ENCODE data around the gene SHMT2. TPM values are rescaled to one million over a fixed set of nuclear protein-coding genes. Genes with fewer than 3 reads are reported as not detected.

Gene SHMT2
- total and polyA plus RNA-seq, 2 of the 4 experiments (the other 2 are of a cell fraction) = 266 to 364 TPM

- no peaks in the 10 kb centered on the region for H3K27me3 ChIP-seq (ENCODE audit: control insufficient read depth, insufficient read depth, low read length)
- H3K14ac ChIP-seq (replicated peaks; ENCODE audit: low read depth, low read length) = no peak overlapping the region
- intact Hi-C loops (cut with micrococcal nuclease) = no loop called here
- no peaks in the 10 kb centered on the region for H3K9me3 ChIP-seq (ENCODE audit: control insufficient read depth, insufficient read depth, low read length)
- peaks cover 100% of the 10 kb centered on the region for H3K36me3 ChIP-seq (ENCODE audit: control insufficient read depth, insufficient read depth, low read length)
- no peak overlapping the region for H3K18ac ChIP-seq (ENCODE audit: low read depth, low read length)
- DNase-seq (no peak), ATAC-seq (ENCODE audit: low read depth) (no peak)
- no peak overlapping the region for H3K9ac ChIP-seq (ENCODE audit: low read depth, low read length)
- no peak overlapping the region for H4K91ac ChIP-seq (ENCODE audit: insufficient read depth, low read depth, low read length)
- H2AK5ac ChIP-seq (ENCODE audit: low read depth, low read length) = no peak overlapping the region
- no peaks in the 10 kb centered on the region for H3K9me1 ChIP-seq (ENCODE audit: insufficient read depth, low read length)
- no peak overlapping the region for H2BK15ac ChIP-seq (ENCODE audit: low read depth, low read length)
- no peak overlapping the region for H4K8ac ChIP-seq (ENCODE audit: low read depth in 2 of 2, low read length in 2 of 2)
- no peak overlapping the region for H3K56ac ChIP-seq (ENCODE audit: extremely low read depth, insufficient read depth, low read length)
- H3K27ac ChIP-seq (ENCODE audit: insufficient read depth, low read length) = no peak overlapping the region
- no peak overlapping the region for H2BK5ac ChIP-seq (ENCODE audit: low read depth, low read length, poor library complexity, severe bottlenecking)
- TSS peak; percentile 21 for BruUV-seq (replicated peaks)
- ChIA-PET CTCF (no interaction called here), POLR2A (ENCODE audit: unreplicated experiment) (no interaction called here)
- no peak overlapping the region for H3K4me3 ChIP-seq (ENCODE audit: insufficient read depth, low read depth, low read length)
- in situ Hi-C loops (cut with MboI; ENCODE audit: low sequenced_read_pairs) = no loop called here
- H3K23ac ChIP-seq (ENCODE audit: low read depth, low read length) = no peak overlapping the region
- peaks cover 5% of the 10 kb centered on the region; the same call in 1 of the 2 replicates for H4K20me1 ChIP-seq (ENCODE audit: insufficient read depth, low read length)
- H2BK120ac ChIP-seq (ENCODE audit: low read depth, low read length) = no peak overlapping the region
- WGBS, 2 experiments (ENCODE audit: extremely low coverage in 2 of 2, insufficient read length in 1 of 2) = 99% methylated on average over 17 of the region's 17 CpGs; no CpG with 5 or more reads in 1 of the 2 experiments
- no peak overlapping the region for H3K4ac ChIP-seq (ENCODE audit: low read depth, low read length)
- TF ChIP-seq FOS (IDR thresholded peaks at IDR 0.05; ENCODE audit: low read depth, low read length) (no peak), MAFK (IDR thresholded peaks at IDR 0.05; ENCODE audit: low read depth, low read length) (no peak), NFE2L2 (IDR thresholded peaks at IDR 0.05; ENCODE audit: low read depth, low read length) (no peak), CEBPB (IDR thresholded peaks at IDR 0.05; ENCODE audit: low read depth, low read length) (no peak), MXI1 (IDR thresholded peaks at IDR 0.05; ENCODE audit: borderline replicate concordance, low read depth, low read length) (no peak), RCOR1 (IDR thresholded peaks at IDR 0.05; ENCODE audit: insufficient replicate concordance, low read length) (no peak), RFX5 (IDR thresholded peaks at IDR 0.05; ENCODE audit: low read depth, low read length) (no peak), MAZ (IDR thresholded peaks at IDR 0.05; ENCODE audit: borderline replicate concordance, low read depth, low read length) (no peak), POLR2A (IDR thresholded peaks at IDR 0.05; ENCODE audit: low read depth, low read length) (no peak), SMC3 (IDR thresholded peaks at IDR 0.05; ENCODE audit: low read depth, low read length) (no peak), CHD1 (IDR thresholded peaks at IDR 0.05; ENCODE audit: low read depth, low read length) (no peak)
- TF ChIP-seq, protein P1, sequence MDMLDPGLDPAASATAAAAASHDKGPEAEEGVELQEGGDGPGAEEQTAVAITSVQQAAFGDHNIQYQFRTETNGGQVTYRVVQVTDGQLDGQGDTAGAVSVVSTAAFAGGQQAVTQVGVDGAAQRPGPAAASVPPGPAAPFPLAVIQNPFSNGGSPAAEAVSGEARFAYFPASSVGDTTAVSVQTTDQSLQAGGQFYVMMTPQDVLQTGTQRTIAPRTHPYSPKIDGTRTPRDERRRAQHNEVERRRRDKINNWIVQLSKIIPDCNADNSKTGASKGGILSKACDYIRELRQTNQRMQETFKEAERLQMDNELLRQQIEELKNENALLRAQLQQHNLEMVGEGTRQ (IDR thresholded peaks at IDR 0.05; ENCODE audit: low read depth, low read length) = no peak
- H2BK20ac ChIP-seq (ENCODE audit: low read depth, low read length) = no peak overlapping the region
- peaks cover 6 to 9% of the 10 kb centered on the region in 2 experiments; a peak in 3 of 4 replicates for H3K79me1 ChIP-seq (ENCODE audit: low read depth in 1 of 2, low read length in 2 of 2)
- H2AK9ac ChIP-seq (replicated peaks; ENCODE audit: low read depth, low read length, poor library complexity) = no peak overlapping the region
- no peaks in the 10 kb centered on the region for H3K4me1 ChIP-seq (ENCODE audit: control insufficient read depth, insufficient read depth, low read length)
- no peak overlapping the region for H3K4me2 ChIP-seq (ENCODE audit: low read depth, low read length)
- dilution Hi-C loops (cut with HindIII; ENCODE audit: low sequenced_read_pairs, unreplicated experiment) = no loop called here
- H4K5ac ChIP-seq (ENCODE audit: low read depth, low read length) = no peak overlapping the region
- peak overlapping the region; percentile 37 for H2AFZ ChIP-seq (replicated peaks; ENCODE audit: low read length, poor library complexity)
Observed at GRCh38 chr12:57198329-57198728, 31.2 kb upstream of the SHMT2 start.

Measured in IMR-90 (cell line).